GM10266 (cell line): ENCODE measurements around the gene ERLIN1.

Source experiments
- DNase-seq: peaks from one replicate; pipeline ENCODE4 v3.0.0; 2012; ENCODE audit errors: extremely low spot score
- CTCF ChIP-seq: IDR thresholded peaks from 2 replicates; pipeline ENCODE4 v1.5.1; 2012; ENCODE audit warnings: mild to moderate bottlenecking, low read depth; ENCODE audit not compliant: control insufficient read depth, insufficient read depth; ENCODE audit errors: missing control alignments

Gene ERLIN1

DNA sequence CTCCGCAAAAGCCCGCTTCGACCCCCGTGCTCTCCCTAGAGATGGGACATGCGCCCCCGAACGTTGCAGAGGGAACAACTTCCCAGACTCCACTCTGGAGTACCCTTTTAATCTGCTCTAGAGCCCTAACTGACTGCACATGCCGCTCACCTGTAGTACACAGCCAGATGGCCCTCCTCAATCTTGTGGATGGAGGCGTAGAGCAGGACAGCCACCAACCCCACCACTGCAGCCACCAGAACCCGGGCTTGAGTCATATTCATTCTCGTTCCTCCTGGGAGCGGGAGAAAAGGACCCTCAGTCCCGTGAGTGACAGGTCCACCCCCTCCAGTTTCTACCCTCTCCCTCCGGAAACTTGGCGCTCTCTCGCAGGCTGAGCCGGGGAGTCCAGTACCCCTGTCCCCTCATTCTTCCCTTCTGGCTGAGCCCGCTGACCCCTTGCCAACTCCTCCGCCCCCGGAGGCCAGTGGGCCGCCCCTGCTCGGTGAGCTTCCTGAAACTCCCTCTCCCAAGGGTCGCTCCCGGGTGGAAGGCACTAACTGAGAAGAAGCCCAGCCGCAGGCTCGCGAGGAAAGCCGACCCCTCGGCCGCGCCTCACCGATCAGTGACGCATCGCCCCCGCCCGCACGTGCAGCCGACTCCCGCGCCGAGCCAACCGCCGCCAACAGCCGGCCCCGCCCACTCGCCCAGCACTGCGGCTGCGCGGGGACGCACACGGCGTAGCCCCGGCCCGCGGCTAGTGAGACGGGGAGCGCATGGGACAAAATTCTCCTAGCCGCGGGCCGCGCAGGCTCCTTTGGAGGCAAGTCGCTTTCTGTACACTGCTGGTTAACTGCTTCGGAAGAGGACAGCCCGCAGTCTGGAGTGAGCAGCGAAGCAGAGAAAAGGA lies at the start of gene ERLIN1:
TSS of gene ERLIN1 (minus strand) at position 666 of the 889 bp plus-strand sequence. CDS start at position 263, 403 bp downstream.
- TF ChIP-seq CTCF: no peak
- DNase-seq: peak; percentile 92

- TF ChIP-seq CTCF: no peak
- no peak for DNase-seq
Observed at GRCh38 chr10:100232101-100232500, 46.3 kb upstream of the ERLIN1 start.

- no peak for DNase-seq
- no peak for TF ChIP-seq CTCF
Observed at GRCh38 chr10:100229819-100230422, 44.1 kb upstream of the ERLIN1 start.

GRCh38 chr10:100223879-100224278 lies 38.0 kb upstream of the ERLIN1 start:
- TF ChIP-seq CTCF: no peak
- no peak for DNase-seq

- no peak for TF ChIP-seq CTCF
- no peak for DNase-seq
Observed at GRCh38 chr10:100222529-100222928, 36.7 kb upstream of the ERLIN1 start.

- TF ChIP-seq CTCF: no peak
- DNase-seq: no peak
Observed at GRCh38 chr10:100216006-100216405, 30.2 kb upstream of the ERLIN1 start.

DNA sequence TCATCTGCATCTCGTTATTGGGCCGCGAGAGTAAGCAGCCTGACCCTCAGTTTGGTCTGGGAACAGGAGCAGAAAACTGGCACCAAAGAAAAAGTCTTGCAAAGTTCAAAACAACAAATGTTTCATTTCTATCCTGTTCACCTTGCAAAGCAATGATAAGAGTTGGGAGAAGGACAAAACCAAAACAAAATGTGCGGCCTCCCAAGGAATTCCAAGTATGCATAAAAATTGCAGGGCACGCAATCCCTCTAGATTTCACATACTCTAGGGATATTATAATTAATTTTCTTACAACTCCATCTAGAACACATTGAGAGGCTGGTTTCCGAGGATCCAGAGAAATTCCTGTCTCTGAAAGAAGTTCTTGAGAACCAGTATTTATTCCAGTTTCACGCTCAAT lies 23.5 kb upstream of the ERLIN1 start:
- DNase-seq: no peak

More for the DNA sequence above, 23.5 kb upstream of the ERLIN1 start:
- no peak for TF ChIP-seq CTCF
